ENCODE measurements around the gene B3GALT2.

- TF ChIP-seq CTCF (IDR thresholded peaks at IDR 0.05) (no peak), POLR2AphosphoS5 (IDR thresholded peaks at IDR 0.05) (no peak)
Observed at GRCh38 chr1:193144361-193144938, 42.0 kb downstream of the B3GALT2 start.
